ENCODE data around the gene RAB6A. TPM values are rescaled to one million over a fixed set of nuclear protein-coding genes. Genes with fewer than 3 reads are reported as not detected.
A peak's percentile ranks its signal among the peaks of the same experiment; 100 is the strongest.
"Not testable (repeated sequence)": the region's sequence is repeated elsewhere in the genome, so short reads cannot be mapped to it uniquely, and the experiment has no call there.

RAB6A gene
- total RNA-seq, 2 experiments from 2014 or later: 108 to 126 TPM

DNA sequence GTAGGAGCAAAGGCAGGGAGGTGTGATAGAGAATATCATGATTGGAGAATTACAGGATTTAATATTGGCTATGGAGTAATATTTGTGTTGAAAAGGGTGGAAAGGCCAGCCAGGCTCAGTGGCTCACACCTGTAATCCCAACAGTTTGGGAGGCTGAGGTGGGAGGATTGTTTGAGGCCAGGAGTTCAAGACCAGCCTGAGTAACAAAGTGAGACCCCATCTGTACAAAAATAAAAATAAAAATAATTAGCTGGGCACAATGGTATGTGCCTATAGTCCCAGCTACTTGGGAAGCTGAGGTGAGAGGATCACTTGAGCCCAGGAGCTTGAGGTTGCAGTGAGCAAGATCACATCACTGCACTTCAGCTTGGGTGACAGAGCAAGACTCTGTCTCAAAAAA is 24.6 kb upstream of the RAB6A start:
- not testable (repeated sequence) for H3K4me3 Mint-ChIP-seq; H3K27ac Mint-ChIP-seq; H3K36me3 Mint-ChIP-seq; ATAC-seq (ENCODE audit: low read depth); H3K9me3 Mint-ChIP-seq; DNase-seq; H3K27me3 Mint-ChIP-seq
- peaks cover 26% of the 10 kb centered on the region for H3K4me1 Mint-ChIP-seq
- POLR2A ChIA-PET: interaction anchor here (2.6 kb wide), 1 partner anchor 24 kb away, joined by 15 read pairs; the partner anchor contains the start of gene RAB6A

DNA sequence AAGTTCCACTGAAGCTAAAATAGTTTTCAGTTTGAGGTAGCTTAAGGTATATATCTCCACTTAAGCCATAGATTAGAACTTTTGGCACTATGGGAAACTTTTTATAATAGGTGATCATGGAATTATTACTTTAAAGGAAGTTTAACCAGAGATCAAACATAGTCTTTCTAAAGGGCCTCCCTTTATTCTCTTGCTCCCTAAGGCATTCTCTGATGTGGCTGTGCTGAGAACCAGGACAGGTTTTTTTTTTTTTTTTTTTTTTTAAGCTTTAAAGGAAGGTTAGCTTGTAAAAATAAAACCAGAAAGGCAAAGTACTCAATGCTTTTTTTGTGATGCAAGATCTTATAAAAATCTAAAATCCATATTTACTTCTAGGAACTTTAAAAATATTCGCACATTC is 23.9 kb upstream of the RAB6A start:
- ATAC-seq (ENCODE audit: low read depth): no peak
- Mint-ChIP-seq H3K9me3 (no peaks in the 10 kb centered on the region), H3K27me3 (no peaks in the 10 kb centered on the region), H3K36me3 (no peaks in the 10 kb centered on the region), H3K4me1 (peaks cover 26% of the 10 kb centered on the region), H3K27ac (no peak overlapping the region), H3K4me3 (no peak overlapping the region)
- POLR2A ChIA-PET: interaction anchor here (2.6 kb wide), 1 partner anchor 24 kb away, joined by 15 read pairs; the partner anchor contains the start of gene RAB6A
- DNase-seq: no peak

DNA sequence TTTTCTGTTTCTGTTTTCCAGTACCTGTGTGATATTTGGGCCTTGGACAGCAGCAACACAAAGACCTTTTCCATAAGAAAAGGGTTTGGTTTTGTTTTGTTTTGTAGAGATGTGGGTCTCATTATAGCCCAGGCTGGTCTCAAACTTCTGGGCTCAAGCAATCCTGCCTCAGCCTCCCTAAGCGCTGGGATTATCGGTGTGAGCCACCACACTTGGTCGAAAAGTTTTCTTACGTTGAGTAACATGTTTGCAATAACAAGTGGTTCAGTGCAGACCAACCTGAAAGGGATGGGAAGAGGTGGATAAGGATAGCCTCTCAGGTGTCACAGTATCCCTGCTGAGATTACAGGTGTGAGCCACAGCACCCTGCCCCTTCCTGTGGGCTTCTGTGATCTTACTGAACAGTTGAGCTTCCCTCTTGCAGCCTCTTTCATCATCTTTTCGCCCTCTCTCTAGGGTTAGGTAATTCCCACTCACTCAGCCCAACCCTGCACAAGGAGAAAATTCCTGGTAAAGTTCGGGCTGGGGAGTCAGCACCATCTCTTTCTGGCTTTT is 23.3 kb upstream of the RAB6A start:
- Mint-ChIP-seq H3K9me3 (no peaks in the 10 kb centered on the region), H3K27ac (no peak overlapping the region), H3K4me1 (peaks cover 25% of the 10 kb centered on the region), H3K4me3 (no peak overlapping the region), H3K27me3 (no peaks in the 10 kb centered on the region), H3K36me3 (no peaks in the 10 kb centered on the region)
- POLR2A ChIA-PET: interaction anchor here (2.6 kb wide), 1 partner anchor 23 kb away, joined by 15 read pairs; the partner anchor contains the start of gene RAB6A
- no peak for DNase-seq
- ATAC-seq (ENCODE audit: low read depth): no peak

DNA sequence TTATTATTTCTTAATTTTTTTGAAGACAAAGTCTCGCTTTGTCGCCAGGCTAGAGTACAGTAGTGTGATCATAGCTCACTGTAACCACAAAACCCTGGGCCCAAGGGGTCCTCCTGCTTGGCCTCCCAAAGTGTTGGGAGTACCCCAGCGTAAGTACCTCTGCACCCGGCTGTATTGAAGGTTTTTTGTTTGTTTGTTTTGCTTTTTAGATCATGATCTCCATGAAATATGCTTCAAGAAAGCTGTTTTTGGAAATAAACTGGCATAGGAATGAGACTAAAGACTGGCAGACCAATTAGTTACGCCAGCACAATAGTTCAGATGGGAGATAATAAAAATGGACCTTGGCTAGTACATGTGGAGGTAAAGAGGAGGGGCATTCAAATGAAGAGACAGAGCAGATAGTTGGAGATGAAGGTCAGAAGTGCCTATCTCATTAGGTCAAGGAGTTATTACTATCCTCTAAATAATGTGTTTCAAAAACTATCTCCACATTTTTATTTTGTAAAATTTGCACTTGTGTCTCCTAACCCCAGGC is 22.7 kb upstream of the RAB6A start:
- ATAC-seq (ENCODE audit: low read depth) (no peak), DNase-seq (no peak)
- H3K9me3 Mint-ChIP-seq: no peaks in the 10 kb centered on the region
- no peak overlapping the region for H3K4me3 Mint-ChIP-seq
- H3K4me1 Mint-ChIP-seq: peaks cover 24% of the 10 kb centered on the region
- no peak overlapping the region for H3K27ac Mint-ChIP-seq
- no peaks in the 10 kb centered on the region for H3K27me3 Mint-ChIP-seq
- H3K36me3 Mint-ChIP-seq: no peaks in the 10 kb centered on the region
- POLR2A ChIA-PET: interaction anchor here (2.6 kb wide), 1 partner anchor 23 kb away, joined by 15 read pairs; the partner anchor contains the start of gene RAB6A

DNA sequence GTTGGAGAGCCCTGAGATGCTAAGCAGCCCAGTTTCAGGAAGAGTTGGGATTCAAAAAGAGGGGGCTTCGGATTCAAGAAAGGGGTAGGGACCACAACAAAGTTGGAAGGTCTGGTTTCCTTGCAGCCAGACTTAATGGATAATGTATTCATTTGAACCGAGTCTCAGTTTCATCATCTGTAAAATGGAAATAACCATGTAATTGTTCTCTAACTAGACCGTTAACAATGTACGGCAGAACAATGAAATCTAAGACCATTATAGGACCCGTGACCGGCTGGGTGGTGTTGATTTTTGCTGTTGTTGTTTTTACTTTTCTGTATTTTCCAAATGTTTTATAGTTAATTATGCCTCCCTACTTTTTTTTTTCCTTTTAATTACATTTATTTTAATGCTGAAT is 20.4 kb upstream of the RAB6A start:
- ATAC-seq (ENCODE audit: low read depth): no peak
- Mint-ChIP-seq H3K27ac (no peak overlapping the region), H3K9me3 (no peaks in the 10 kb centered on the region), H3K4me1 (peaks cover 20% of the 10 kb centered on the region), H3K27me3 (no peaks in the 10 kb centered on the region), H3K36me3 (no peaks in the 10 kb centered on the region), H3K4me3 (no peak overlapping the region)
- DNase-seq: no peak
- POLR2A ChIA-PET: no interaction called here

DNA sequence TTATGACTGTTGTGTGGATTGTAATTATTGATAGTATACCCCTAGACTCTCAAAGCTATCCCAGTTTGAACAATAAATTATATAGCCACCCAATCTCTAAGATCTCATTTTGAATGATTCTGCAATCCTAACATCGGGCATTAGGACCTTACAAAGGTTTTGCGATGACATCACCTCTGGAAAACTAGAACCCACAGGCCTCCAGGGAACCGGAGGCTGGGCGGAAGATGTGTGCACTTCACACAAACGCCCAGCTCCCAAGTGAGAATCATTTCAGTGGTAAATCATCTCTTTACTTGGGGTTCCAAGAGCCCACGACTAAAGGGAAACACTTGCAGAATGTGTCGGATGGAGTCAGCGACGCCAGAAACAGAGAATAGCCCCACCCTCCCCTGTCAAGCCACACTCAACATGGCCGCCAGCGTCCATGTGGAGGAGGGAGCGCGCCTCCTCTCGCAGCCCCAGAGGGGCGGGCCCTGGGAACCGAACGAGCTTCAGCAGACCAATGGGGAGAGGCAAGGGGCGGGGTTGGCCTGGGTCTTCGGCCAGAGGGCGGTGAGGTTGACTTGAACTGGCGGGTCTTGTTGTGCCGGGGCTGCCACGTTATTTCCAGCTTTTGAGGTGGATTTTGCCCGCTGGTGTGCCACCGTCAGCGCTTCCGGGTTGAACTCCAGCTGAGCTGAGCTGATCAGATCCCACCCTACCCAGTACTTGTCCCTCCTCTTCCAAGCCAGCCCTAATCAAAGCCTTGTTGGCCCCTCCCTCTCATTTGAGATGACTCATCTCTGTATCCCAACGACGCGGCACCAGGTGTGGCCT is 18.4 kb upstream of the RAB6A start:
- Mint-ChIP-seq H3K27ac (peak overlapping the region; percentile 99), H3K4me1 (peaks cover 16% of the 10 kb centered on the region), H3K36me3 (no peaks in the 10 kb centered on the region), H3K4me3 (peak overlapping the region; percentile 81), H3K9me3 (no peaks in the 10 kb centered on the region), H3K27me3 (no peaks in the 10 kb centered on the region)
- ATAC-seq (ENCODE audit: low read depth): peak; percentile 97
- POLR2A ChIA-PET: interaction anchor here (0.9 to 3.2 kb wide), 6 partner anchors 9 to 714 kb away, joined by 3 to 97 read pairs (median 4); partner anchors contain the start of genes COA4, LIPT2, MRPL48 and PAAF1
- DNase-seq: peak; percentile 96

DNA sequence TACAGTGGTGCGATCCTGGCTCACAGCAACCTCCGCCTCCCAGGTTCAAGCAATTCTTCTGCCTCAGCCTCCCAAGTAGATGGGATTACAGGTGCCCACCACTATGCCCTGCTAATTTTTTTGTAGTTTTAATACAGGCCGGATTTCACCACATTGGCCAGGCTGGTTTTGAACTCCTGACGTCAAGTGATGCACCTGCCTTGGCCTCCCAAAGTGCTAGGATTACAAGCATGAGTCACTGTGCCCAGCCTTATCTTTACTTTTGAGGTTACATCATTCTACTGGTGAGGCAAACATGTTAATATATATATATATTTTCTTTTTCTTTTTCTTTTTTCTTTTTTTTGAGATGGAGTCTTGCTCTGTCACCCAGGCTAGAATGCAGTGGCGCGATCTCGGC is 9.9 kb upstream of the RAB6A start:
- POLR2A ChIA-PET; H3K4me1 Mint-ChIP-seq; H3K27ac Mint-ChIP-seq; DNase-seq; H3K36me3 Mint-ChIP-seq; ATAC-seq (ENCODE audit: low read depth); H3K9me3 Mint-ChIP-seq; H3K4me3 Mint-ChIP-seq: not testable (repeated sequence)
- peaks cover 15% of the 10 kb centered on the region for H3K27me3 Mint-ChIP-seq

DNA sequence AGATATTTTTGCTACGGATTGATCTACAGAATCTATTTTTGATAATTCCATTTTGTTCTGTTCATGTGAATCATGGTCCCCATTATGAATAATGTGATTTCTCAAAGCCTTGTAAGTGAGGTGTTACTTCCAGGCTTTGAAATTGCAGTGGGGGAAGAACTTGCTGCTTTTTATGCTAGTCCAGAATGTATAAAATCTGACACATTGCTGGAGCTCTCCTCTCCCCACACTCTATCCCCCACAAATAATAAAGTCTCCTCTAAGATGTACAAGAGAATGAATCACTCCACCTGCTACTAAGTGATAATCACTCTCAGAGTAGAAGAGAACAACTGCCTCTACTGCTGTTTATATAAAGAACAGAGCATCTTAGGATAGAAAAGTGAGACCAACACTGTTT is 5.9 kb upstream of the RAB6A start:
- DNase-seq: no peak
- H3K4me1 Mint-ChIP-seq: peaks cover 3% of the 10 kb centered on the region
- no peak overlapping the region for H3K4me3 Mint-ChIP-seq
- H3K36me3 Mint-ChIP-seq: no peaks in the 10 kb centered on the region
- POLR2A ChIA-PET: interaction anchor here (1.0 kb wide), 1 partner anchor 13 kb away, joined by 3 read pairs; no protein-coding TSS in a partner anchor
- no peaks in the 10 kb centered on the region for H3K9me3 Mint-ChIP-seq
- H3K27ac Mint-ChIP-seq: no peak overlapping the region
- ATAC-seq (ENCODE audit: low read depth): no peak
- peaks cover 18% of the 10 kb centered on the region for H3K27me3 Mint-ChIP-seq

DNA sequence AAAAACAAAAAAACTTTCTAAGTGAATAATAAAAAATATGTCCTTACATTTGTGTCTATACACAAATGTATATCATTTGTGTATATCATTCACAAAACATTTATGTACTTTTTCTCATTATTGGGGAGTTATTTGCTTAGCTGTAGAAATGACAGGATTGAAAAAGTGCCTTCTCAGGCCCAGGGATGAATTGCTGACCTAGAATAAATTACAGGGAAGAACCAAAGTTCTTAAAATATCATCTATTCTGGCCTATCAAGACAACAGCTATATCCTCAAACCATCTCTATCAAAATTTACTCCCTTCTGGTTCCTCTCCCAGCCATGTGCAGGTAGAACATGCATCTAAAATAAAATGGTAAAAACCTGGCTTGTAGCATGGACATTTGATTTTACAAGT is 1.9 kb upstream of the RAB6A start:
- POLR2A ChIA-PET: interaction anchor here (3.7 kb wide), 1 partner anchor 16 kb away, joined by 97 read pairs; no protein-coding TSS in a partner anchor
- Mint-ChIP-seq H3K27ac (no peak overlapping the region), H3K4me3 (no peak overlapping the region), H3K9me3 (no peaks in the 10 kb centered on the region), H3K36me3 (peaks cover 5% of the 10 kb centered on the region), H3K4me1 (peaks cover 22% of the 10 kb centered on the region), H3K27me3 (peaks cover 14% of the 10 kb centered on the region)
- ATAC-seq (ENCODE audit: low read depth) (no peak), DNase-seq (no peak)

DNA sequence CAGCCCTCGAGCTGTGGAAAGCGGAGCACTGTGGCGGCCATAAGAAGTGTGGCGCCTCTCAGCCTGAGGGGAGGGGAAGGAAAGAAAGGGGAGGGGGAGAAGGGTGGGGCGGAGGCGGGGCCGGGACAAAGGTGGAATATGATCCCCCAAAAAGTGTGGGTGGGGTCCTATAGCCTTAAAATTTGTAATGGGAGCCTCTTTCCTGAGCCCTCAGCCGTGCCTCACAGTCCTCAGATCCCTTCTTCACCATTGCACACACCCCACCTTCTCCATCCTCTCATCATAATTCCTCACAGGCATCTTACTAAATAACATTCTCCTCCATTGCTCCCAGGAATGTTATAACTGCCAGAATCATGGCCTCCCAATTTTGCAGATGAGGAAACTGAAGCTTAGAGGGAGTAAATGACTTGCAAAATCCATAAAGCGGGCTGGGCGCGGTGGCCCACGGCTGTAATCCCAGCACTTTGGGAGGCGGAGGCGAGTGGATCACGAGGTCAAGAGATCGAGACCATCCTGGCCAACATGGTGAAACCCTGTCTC is 600 bp upstream of the RAB6A start:
- Mint-ChIP-seq H3K27ac (peak overlapping the region; percentile 87), H3K4me3 (peak overlapping the region; percentile 96), H3K9me3 (no peaks in the 10 kb centered on the region), H3K4me1 (peaks cover 24% of the 10 kb centered on the region), H3K27me3 (peaks cover 11% of the 10 kb centered on the region), H3K36me3 (peaks cover 7% of the 10 kb centered on the region)
- ATAC-seq (ENCODE audit: low read depth) (peak; percentile 13), DNase-seq (no peak)
- POLR2A ChIA-PET: interaction anchor here (0.6 to 3.7 kb wide), 6 partner anchors 17 to 135 kb away, joined by 3 to 97 read pairs (median 10); partner anchors contain the start of gene MRPL48

DNA sequence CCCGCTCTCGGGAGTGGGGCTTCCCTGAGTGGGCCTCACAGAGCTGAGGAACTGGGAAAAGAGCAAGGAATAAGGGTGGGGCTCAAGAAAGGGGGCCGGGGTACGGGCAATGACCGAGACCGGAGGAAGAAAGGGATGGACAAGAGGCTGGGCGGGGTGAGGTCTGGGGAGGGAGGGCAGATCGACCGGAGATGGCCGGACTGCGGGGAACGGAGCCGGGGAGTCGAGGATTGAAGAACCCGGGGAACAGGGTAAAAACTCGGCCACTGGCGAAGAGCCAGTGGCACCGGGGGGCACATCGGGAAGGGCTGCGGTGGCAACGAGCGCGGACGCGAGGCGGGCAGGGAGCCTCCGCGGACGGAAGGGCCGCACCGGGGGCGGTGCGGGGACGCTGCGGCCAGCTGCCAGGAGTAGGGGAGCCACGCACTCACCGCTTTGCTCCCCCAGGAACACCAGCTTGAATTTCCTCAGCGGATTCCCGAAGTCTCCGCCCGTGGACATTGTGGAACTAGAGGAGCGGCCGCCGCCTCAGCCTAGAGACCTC is 667 bp downstream of the RAB6A start:
- Mint-ChIP-seq H3K27me3 (no peaks in the 10 kb centered on the region), H3K4me1 (peaks cover 24% of the 10 kb centered on the region), H3K27ac (peak overlapping the region; percentile 84), H3K4me3 (peak overlapping the region; percentile 96), H3K36me3 (peaks cover 11% of the 10 kb centered on the region), H3K9me3 (no peaks in the 10 kb centered on the region)
- ATAC-seq (ENCODE audit: low read depth): no peak
- no peak for DNase-seq
- POLR2A ChIA-PET: interaction anchor here (0.9 to 3.7 kb wide), 5 partner anchors 19 to 134 kb away, joined by 3 to 97 read pairs (median 15); partner anchors contain the start of gene MRPL48

DNA sequence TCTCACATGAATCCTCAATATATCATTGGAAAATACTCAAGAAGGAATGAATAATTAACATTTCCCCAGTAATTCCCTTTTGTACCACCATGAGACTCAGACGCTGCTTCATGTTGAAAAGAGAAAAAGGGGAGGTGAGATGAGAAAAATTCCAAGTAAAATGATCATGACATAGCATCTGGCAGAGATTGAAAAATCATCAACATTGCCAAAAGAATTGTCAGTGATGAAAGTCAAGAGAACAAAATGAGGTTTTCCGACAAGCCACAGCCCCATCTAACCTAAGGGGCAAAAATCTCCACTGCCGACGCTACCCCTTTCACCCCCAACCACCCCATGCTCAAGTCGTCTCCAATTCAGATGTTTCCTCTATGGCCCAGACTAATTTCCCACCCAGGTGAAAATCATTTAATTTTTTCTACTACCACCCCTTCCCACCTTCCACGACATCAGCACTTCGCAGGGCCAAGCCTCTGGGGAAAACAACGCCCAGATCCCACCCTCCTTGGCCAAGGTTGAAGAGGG is 1.2 kb downstream of the RAB6A start:
- peak overlapping the region; percentile 84 for H3K27ac Mint-ChIP-seq
- DNase-seq: no peak
- H3K9me3 Mint-ChIP-seq: no peaks in the 10 kb centered on the region
- POLR2A ChIA-PET: interaction anchor here (2.2 to 3.7 kb wide), 2 partner anchors 19 to 28 kb away, joined by 18 to 97 read pairs; partner anchors contain the start of gene MRPL48
- H3K4me1 Mint-ChIP-seq: peaks cover 24% of the 10 kb centered on the region
- H3K4me3 Mint-ChIP-seq: peak overlapping the region; percentile 96
- H3K36me3 Mint-ChIP-seq: peaks cover 11% of the 10 kb centered on the region
- no peaks in the 10 kb centered on the region for H3K27me3 Mint-ChIP-seq
- ATAC-seq (ENCODE audit: low read depth): no peak

DNA sequence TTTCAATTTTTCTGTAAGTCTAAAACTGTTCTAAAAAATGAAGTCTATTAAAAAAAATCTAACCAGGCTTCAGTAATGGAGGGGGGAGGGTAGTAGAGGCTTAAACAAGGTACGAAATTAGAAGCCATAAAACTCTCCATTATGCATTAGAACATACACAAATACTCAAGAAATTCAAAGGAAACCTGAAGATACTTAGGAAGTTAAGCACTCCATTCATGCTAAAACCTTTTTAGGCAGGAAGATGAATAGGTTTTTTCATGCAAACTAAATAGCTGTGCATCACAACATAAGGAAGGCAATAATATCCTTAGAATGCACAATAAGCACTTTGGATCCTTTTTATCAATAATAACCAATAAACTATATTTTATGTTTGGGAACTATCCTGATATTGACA is 2.4 kb downstream of the RAB6A start:
- Mint-ChIP-seq H3K9me3 (no peaks in the 10 kb centered on the region), H3K27ac (no peak overlapping the region), H3K36me3 (peaks cover 14% of the 10 kb centered on the region), H3K4me1 (peaks cover 22% of the 10 kb centered on the region), H3K27me3 (no peaks in the 10 kb centered on the region), H3K4me3 (peak overlapping the region; percentile 96)
- DNase-seq (no peak), ATAC-seq (ENCODE audit: low read depth) (no peak)
- POLR2A ChIA-PET: no interaction called here

All from activated naive CD8-positive, alpha-beta T cell treated with anti-CD3 and anti-CD28 coated beads, Interleukin-2, amount 10 ng/mL, durations not matched to agents 7 days and 5 days (primary cell).